Tibial nerve (tissue), 3 donors: ENCODE results near the gene PTGER4.
"Not testable (repeated sequence)": the region's sequence is repeated elsewhere in the genome, so short reads cannot be mapped to it uniquely, and the experiment has no call there.

ENCODE experiments used
- POLR2A ChIP-seq, 2 donors: fragments of 450-650 bp; IDR thresholded peaks; one replicate each; pipeline ENCODE4 v1.6.1; 2017; ENCODE audit warnings: antibody characterized with exemption in 2 of 2, mild to moderate bottlenecking in 2 of 2, moderate library complexity in 2 of 2
- TF ChIP-seq, protein P1 (sequence below), 5 experiments: fragments of 200-600 bp in 3 of 5; fragments of 450-650 bp in 2 of 5; sonication (generic) in 3 of 5; IDR thresholded peaks; one replicate each; pipeline ENCODE4 v1.5.1; 2016 to 2019; ENCODE audit warnings: antibody characterized with exemption in 5 of 5, mild to moderate bottlenecking in 3 of 5, moderate library complexity in 2 of 5

DNA sequence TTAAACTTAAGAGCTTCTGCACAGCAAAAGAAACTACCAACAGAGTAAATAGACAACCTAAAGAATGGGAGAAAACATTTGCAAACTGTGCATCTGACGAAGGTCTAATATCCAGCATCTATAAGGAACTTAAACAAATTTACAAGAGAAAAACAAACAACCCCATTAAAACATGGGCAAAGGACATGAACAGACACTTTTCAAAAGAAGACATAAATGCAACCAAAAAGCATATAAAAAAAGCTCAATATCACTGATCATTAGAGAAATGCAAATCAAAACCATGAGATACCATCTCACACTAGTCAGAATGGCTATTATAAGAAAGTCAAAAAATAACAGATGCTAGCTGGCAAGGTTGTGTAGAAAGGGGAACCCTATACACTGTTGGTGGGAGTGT lies 25.8 kb downstream of the PTGER4 start:
- TF ChIP-seq, protein P1, sequence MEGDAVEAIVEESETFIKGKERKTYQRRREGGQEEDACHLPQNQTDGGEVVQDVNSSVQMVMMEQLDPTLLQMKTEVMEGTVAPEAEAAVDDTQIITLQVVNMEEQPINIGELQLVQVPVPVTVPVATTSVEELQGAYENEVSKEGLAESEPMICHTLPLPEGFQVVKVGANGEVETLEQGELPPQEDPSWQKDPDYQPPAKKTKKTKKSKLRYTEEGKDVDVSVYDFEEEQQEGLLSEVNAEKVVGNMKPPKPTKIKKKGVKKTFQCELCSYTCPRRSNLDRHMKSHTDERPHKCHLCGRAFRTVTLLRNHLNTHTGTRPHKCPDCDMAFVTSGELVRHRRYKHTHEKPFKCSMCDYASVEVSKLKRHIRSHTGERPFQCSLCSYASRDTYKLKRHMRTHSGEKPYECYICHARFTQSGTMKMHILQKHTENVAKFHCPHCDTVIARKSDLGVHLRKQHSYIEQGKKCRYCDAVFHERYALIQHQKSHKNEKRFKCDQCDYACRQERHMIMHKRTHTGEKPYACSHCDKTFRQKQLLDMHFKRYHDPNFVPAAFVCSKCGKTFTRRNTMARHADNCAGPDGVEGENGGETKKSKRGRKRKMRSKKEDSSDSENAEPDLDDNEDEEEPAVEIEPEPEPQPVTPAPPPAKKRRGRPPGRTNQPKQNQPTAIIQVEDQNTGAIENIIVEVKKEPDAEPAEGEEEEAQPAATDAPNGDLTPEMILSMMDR (IDR thresholded peaks at IDR 0.05), result not testable (repeated sequence)
- TF ChIP-seq POLR2A (IDR thresholded peaks at IDR 0.05), result not testable (repeated sequence)
